ENCODE data around the gene MPST. TPM values are rescaled to one million over a fixed set of nuclear protein-coding genes. Genes with fewer than 3 reads are reported as not detected.

Gene MPST
- total RNA-seq, 1 experiment from 2014 or later: 68.6 TPM

DNA sequence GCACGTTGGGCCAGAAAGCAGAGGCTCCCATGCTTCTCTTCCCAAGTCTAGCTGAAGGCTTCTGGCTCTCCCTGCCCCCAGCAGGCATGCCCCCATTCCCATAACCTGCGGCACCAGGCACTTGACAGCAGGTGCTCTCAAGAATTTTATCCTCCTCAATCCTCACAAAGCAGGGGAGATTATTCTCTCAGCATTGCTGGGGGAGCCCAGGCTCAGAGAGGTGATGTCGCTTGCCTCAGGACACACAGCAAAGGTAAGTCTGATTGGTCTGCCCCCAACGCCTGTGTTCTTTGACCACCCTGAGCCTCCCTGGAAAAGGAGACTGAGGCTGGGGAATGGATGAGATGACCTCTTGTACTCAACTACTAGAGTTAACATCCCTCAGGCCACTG is 5.1 kb upstream of the MPST start:
- Histone ChIP-seq H3K9me2 (ENCODE audit: insufficient read depth) (no peaks in the 10 kb centered on the region), H4K20me1 (ENCODE audit: insufficient read depth) (no peaks in the 10 kb centered on the region), H3K9me3 (ENCODE audit: control insufficient read depth in 1 of 2, insufficient read depth in 1 of 2, low read depth in 1 of 2, low read length in 2 of 2) (no peaks in the 10 kb centered on the region), H3K4me3 (replicated peaks in 1 of 2; ENCODE audit: low read depth in 1 of 2, low read length in 2 of 2) (no peak overlapping the region), H3K36me3 (ENCODE audit: control insufficient read depth in 1 of 2, insufficient read depth in 2 of 2, low read length in 2 of 2) (no peaks in the 10 kb centered on the region), H3K79me2 (ENCODE audit: insufficient read depth, low read length) (no peaks in the 10 kb centered on the region; the same call in 1 of the 2 replicates), H3K27me3 (ENCODE audit: insufficient read depth, low read length) (no peaks in the 10 kb centered on the region), H3K4me1 (ENCODE audit: control insufficient read depth in 1 of 2, insufficient read depth in 2 of 2, low read length in 2 of 2) (peaks cover 7 to 22% of the 10 kb centered on the region in 2 experiments; a peak in 2 of 4 replicates), H3K27ac (ENCODE audit: low read depth, low read length) (no peak overlapping the region), H2AFZ (ENCODE audit: low read depth, low read length, poor library complexity, severe bottlenecking) (no peak overlapping the region), H3K4me2 (ENCODE audit: low read length) (no peak overlapping the region), H3K9ac (ENCODE audit: low read length) (no peak overlapping the region)
- DNase-seq (ENCODE audit: low read depth, low spot score): no peak
- RAD21 ChIA-PET (ENCODE audit: low non-redundant PET in 1 of 2, low total read pairs in 2 of 2, uncharacterized antibody in 2 of 2, unreplicated experiment in 2 of 2): no interaction called here
- POLR2A ChIA-PET: no interaction called here
- intact Hi-C loops (cut with micrococcal nuclease): no loop called here
- CTCF ChIA-PET: no interaction called here
- no peak for TF ChIP-seq TCF7L2 (IDR thresholded peaks at IDR 0.05; ENCODE audit: borderline replicate concordance, extremely low read depth, insufficient read depth, insufficient read length)
- no peak for TF ChIP-seq FOSL1 (IDR thresholded peaks at IDR 0.05; ENCODE audit: low read depth)
- no peak for TF ChIP-seq SIN3A (IDR thresholded peaks at IDR 0.05; ENCODE audit: low read depth)
- no peak for TF ChIP-seq SRF (IDR thresholded peaks at IDR 0.05; ENCODE audit: low read depth)
- TF ChIP-seq, protein P1, sequence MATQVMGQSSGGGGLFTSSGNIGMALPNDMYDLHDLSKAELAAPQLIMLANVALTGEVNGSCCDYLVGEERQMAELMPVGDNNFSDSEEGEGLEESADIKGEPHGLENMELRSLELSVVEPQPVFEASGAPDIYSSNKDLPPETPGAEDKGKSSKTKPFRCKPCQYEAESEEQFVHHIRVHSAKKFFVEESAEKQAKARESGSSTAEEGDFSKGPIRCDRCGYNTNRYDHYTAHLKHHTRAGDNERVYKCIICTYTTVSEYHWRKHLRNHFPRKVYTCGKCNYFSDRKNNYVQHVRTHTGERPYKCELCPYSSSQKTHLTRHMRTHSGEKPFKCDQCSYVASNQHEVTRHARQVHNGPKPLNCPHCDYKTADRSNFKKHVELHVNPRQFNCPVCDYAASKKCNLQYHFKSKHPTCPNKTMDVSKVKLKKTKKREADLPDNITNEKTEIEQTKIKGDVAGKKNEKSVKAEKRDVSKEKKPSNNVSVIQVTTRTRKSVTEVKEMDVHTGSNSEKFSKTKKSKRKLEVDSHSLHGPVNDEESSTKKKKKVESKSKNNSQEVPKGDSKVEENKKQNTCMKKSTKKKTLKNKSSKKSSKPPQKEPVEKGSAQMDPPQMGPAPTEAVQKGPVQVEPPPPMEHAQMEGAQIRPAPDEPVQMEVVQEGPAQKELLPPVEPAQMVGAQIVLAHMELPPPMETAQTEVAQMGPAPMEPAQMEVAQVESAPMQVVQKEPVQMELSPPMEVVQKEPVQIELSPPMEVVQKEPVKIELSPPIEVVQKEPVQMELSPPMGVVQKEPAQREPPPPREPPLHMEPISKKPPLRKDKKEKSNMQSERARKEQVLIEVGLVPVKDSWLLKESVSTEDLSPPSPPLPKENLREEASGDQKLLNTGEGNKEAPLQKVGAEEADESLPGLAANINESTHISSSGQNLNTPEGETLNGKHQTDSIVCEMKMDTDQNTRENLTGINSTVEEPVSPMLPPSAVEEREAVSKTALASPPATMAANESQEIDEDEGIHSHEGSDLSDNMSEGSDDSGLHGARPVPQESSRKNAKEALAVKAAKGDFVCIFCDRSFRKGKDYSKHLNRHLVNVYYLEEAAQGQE (IDR thresholded peaks at IDR 0.05; ENCODE audit: low read depth): no peak
- TF ChIP-seq POLR2A (IDR thresholded peaks at IDR 0.05; ENCODE audit: borderline replicate concordance, extremely low read depth, insufficient read depth, insufficient read length): no peak
- TF ChIP-seq, protein P2, sequence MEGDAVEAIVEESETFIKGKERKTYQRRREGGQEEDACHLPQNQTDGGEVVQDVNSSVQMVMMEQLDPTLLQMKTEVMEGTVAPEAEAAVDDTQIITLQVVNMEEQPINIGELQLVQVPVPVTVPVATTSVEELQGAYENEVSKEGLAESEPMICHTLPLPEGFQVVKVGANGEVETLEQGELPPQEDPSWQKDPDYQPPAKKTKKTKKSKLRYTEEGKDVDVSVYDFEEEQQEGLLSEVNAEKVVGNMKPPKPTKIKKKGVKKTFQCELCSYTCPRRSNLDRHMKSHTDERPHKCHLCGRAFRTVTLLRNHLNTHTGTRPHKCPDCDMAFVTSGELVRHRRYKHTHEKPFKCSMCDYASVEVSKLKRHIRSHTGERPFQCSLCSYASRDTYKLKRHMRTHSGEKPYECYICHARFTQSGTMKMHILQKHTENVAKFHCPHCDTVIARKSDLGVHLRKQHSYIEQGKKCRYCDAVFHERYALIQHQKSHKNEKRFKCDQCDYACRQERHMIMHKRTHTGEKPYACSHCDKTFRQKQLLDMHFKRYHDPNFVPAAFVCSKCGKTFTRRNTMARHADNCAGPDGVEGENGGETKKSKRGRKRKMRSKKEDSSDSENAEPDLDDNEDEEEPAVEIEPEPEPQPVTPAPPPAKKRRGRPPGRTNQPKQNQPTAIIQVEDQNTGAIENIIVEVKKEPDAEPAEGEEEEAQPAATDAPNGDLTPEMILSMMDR (IDR thresholded peaks at IDR 0.05 in 2 of 3, conservative IDR thresholded peaks at IDR 0.05 in 1 of 3; ENCODE audit: borderline replicate concordance in 1 of 3, insufficient read depth in 1 of 3, low read depth in 2 of 3, low read length in 2 of 3): no peak
- no peak for TF ChIP-seq CBX3 (IDR thresholded peaks at IDR 0.05; ENCODE audit: low read depth)
- no peak for ATAC-seq
- no TSS peak for BruUV-seq (replicated peaks)
